Measurements from ENCODE around the gene HDAC4. TPM values are rescaled to one million over a fixed set of nuclear protein-coding genes. Genes with fewer than 3 reads are reported as not detected.

Gene HDAC4
- total RNA-seq, 1 experiment from 2014 or later, result 21.8 TPM

- H3K27ac Mint-ChIP-seq (ENCODE audit: low read depth, unreplicated experiment), result no peak overlapping the region
- ChIA-PET CTCF (no interaction called here), POLR2A (no interaction called here)
- H3K4me3 Mint-ChIP-seq (ENCODE audit: unreplicated experiment), result no peak overlapping the region
- no peaks in the 10 kb centered on the region for H3K27me3 Mint-ChIP-seq (ENCODE audit: insufficient read depth, unreplicated experiment)
- DNase-seq (ENCODE audit: unreplicated experiment), result no peak
- H3K36me3 Mint-ChIP-seq (ENCODE audit: insufficient read depth, unreplicated experiment), result peaks cover 9% of the 10 kb centered on the region
- TF ChIP-seq CTCF (IDR thresholded peaks at IDR 0.05; ENCODE audit: unreplicated experiment), result no peak
- intact Hi-C loops (cut with micrococcal nuclease), result no loop called here
- H3K9me3 Mint-ChIP-seq (ENCODE audit: unreplicated experiment), result no peaks in the 10 kb centered on the region
- no TSS peak for BruUV-seq (replicated peaks)
- no peaks in the 10 kb centered on the region for H3K4me1 Mint-ChIP-seq (ENCODE audit: insufficient read depth, unreplicated experiment)
These were observed 184.7 kb downstream of the HDAC4 start for GRCh38 chr2:239215988-239216613.

- no peak for DNase-seq (ENCODE audit: unreplicated experiment)
- no peaks in the 10 kb centered on the region for H3K9me3 Mint-ChIP-seq (ENCODE audit: unreplicated experiment)
- H3K4me1 Mint-ChIP-seq (ENCODE audit: insufficient read depth, unreplicated experiment), result no peaks in the 10 kb centered on the region
- ChIA-PET POLR2A (no interaction called here), CTCF (no interaction called here)
- peaks cover 9% of the 10 kb centered on the region for H3K36me3 Mint-ChIP-seq (ENCODE audit: insufficient read depth, unreplicated experiment)
- BruUV-seq (replicated peaks), result no TSS peak
- intact Hi-C loops (cut with micrococcal nuclease), result no loop called here
- H3K27ac Mint-ChIP-seq (ENCODE audit: low read depth, unreplicated experiment), result no peak overlapping the region
- TF ChIP-seq CTCF (IDR thresholded peaks at IDR 0.05; ENCODE audit: unreplicated experiment), result no peak
- no peaks in the 10 kb centered on the region for H3K27me3 Mint-ChIP-seq (ENCODE audit: insufficient read depth, unreplicated experiment)
- H3K4me3 Mint-ChIP-seq (ENCODE audit: unreplicated experiment), result no peak overlapping the region
These were observed 185.5 kb downstream of the HDAC4 start for GRCh38 chr2:239215136-239215925.

- Mint-ChIP-seq H3K9me3 (ENCODE audit: unreplicated experiment) (no peaks in the 10 kb centered on the region), H3K27me3 (ENCODE audit: insufficient read depth, unreplicated experiment) (no peaks in the 10 kb centered on the region), H3K4me1 (ENCODE audit: insufficient read depth, unreplicated experiment) (no peaks in the 10 kb centered on the region), H3K4me3 (ENCODE audit: unreplicated experiment) (no peak overlapping the region), H3K27ac (ENCODE audit: low read depth, unreplicated experiment) (no peak overlapping the region), H3K36me3 (ENCODE audit: insufficient read depth, unreplicated experiment) (peaks cover 9% of the 10 kb centered on the region)
- no peak for DNase-seq (ENCODE audit: unreplicated experiment)
- intact Hi-C loops (cut with micrococcal nuclease), result no loop called here
- CTCF ChIA-PET, result no interaction called here
- no TSS peak for BruUV-seq (replicated peaks)
- POLR2A ChIA-PET, result no interaction called here
- TF ChIP-seq CTCF (IDR thresholded peaks at IDR 0.05; ENCODE audit: unreplicated experiment), result no peak
These were observed 186.1 kb downstream of the HDAC4 start for GRCh38 chr2:239214725-239215124.

- Mint-ChIP-seq H3K4me3 (ENCODE audit: unreplicated experiment) (no peak overlapping the region), H3K4me1 (ENCODE audit: insufficient read depth, unreplicated experiment) (no peaks in the 10 kb centered on the region), H3K27me3 (ENCODE audit: insufficient read depth, unreplicated experiment) (no peaks in the 10 kb centered on the region), H3K9me3 (ENCODE audit: unreplicated experiment) (no peaks in the 10 kb centered on the region), H3K36me3 (ENCODE audit: insufficient read depth, unreplicated experiment) (peaks cover 9% of the 10 kb centered on the region), H3K27ac (ENCODE audit: low read depth, unreplicated experiment) (no peak overlapping the region)
- no peak for DNase-seq (ENCODE audit: unreplicated experiment)
- ChIA-PET CTCF (interaction anchor here (0.6 kb wide), 1 partner anchor 119 kb away, joined by 4 read pairs; no protein-coding TSS in a partner anchor), POLR2A (interaction anchor here (0.5 kb wide), 1 partner anchor 447 kb away, joined by 3 read pairs; no protein-coding TSS in a partner anchor)
- TF ChIP-seq CTCF (IDR thresholded peaks at IDR 0.05; ENCODE audit: unreplicated experiment), result no peak
- BruUV-seq (replicated peaks), result no TSS peak
- intact Hi-C loops (cut with micrococcal nuclease), result no loop called here
These were observed 187.1 kb downstream of the HDAC4 start for GRCh38 chr2:239213643-239214101.
